GM18870 (cell line): Measurements from ENCODE around the gene PFKFB2.

Experiments
- ATAC-seq: cut with Tn5 transposase; IDR thresholded peaks from one replicate; pipeline ENCODE4 v1.9.1; 2021; ENCODE audit warnings: moderate library complexity; ENCODE audit not compliant: unreplicated experiment

PFKFB2 gene

GRCh38 chr1:207088161-207088560 is 35.1 kb downstream of the PFKFB2 start:
- ATAC-seq: no peak

DNA sequence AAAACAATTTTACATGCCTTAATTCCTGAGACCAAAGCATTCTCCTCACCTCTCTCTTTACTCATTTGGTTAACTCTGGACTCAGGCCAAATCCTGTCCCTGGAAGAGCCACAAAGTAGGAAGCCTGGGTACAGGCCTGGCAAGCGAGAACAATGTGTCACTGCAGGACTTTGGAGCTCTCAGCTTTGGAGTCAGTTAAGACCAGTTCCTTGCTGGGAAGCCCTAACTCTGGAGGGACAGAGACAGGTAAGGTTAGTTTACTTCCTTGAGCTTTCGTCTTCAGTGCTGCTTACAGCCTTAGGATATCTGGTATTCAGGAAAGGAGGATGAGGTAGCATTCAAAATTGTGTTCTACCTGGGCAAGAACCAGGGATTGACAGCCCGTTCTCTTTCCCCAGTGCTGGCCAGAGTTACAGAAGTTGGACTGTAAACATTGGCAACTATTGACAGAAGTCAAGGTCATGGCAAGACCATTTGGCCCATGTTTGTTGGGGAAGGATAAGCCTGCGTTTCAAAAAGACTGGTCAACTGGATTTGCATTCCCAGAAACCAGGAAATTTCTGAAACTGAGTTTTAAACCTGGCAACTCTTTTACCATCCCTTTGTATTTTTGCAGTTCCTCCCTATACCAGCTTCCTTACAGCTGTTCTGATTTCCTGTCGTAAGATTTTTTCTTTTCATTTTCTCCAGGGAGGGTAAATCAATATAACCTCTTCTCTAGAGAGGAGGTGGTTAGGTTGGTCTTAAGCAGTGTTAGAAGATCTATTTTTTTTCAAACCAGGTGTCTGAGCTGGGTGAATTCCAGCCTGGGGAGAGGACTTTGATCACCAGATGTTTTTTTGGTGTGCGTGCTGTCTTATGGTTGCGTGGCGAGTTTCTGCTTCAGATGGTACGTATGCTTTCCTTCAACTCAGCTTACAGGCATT is 35.9 kb downstream of the PFKFB2 start, which contains the start of gene C4BPB:
Gene C4BPB (plus strand): TSS at position 160 of the 926 bp plus-strand sequence. CDS start 672 bp downstream, at position 832.
- ATAC-seq: peak; percentile 56

DNA sequence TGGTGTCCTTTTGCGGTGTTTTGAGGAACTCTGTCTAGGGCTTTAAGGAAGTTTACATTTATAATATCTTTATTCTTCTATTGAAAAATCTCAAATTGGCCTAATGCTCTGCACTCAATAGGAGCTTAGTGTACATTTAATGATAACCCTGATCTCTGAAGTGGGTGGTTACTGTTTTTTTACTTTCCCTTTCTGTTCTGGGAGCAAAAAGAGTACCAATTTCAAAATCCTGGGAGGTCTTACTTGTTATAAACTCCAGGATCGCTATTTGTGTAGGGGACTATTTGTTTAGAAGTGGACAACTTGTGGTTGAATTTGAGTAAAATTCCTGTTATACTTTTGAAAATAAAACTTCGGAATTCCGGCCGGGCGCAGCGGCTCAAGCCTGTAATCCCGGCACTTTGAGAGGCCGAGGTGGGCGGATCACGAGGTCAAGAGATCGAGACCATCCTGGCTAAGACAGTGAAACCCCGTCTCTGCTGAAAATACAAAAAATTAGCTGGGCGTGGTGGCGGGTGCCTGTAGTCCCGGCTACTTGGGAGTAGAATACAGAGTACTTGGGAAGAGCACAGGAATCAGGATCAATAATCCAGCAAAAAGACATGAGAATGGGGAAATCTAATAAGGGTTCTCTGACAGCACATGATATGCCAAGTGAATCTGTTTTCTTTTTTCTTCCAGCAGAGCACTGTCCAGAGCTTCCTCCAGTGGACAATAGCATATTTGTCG is 36.7 kb downstream of the PFKFB2 start:
- ATAC-seq: no peak

DNA sequence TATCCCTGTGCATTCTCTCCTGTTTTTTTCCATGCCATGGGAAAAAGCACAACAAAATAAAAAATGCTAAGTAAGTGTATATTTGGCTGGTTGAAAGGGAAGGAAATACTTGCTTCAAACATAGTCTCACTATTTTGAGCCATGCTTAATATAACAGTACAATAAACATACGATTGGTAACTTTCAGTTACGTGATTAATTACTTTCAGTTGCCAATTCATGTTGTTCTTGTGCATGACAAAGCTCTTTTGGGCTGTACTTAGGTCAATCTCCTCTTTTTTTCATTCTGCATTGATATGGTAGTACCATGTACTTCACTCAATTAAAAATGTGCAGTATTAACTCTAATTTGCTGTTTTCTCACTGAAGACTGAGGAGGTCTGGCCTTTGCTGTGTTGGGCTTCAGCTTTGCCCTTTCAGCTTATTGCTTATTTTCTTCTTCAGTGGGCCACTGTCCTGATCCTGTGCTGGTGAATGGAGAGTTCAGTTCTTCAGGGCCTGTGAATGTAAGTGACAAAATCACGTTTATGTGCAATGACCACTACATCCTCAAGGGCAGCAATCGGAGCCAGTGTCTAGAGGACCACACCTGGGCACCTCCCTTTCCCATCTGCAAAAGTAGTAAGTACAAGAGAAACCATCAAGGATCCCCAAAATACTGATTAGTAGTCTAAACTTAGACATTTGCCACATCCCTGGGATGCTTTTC is 38.3 kb downstream of the PFKFB2 start:
- no peak for ATAC-seq

GRCh38 chr1:207093944-207094343 is 40.9 kb downstream of the PFKFB2 start:
- ATAC-seq: no peak

GRCh38 chr1:207097871-207098324 is 44.8 kb downstream of the PFKFB2 start:
- peak; percentile 85 for ATAC-seq

GRCh38 chr1:207101720-207102119 is 48.6 kb downstream of the PFKFB2 start:
- no peak for ATAC-seq

GRCh38 chr1:207102146-207102545 is 49.1 kb downstream of the PFKFB2 start:
- no peak for ATAC-seq

- ATAC-seq: no peak
These were observed 49.6 kb downstream of the PFKFB2 start for GRCh38 chr1:207102659-207103058.

DNA sequence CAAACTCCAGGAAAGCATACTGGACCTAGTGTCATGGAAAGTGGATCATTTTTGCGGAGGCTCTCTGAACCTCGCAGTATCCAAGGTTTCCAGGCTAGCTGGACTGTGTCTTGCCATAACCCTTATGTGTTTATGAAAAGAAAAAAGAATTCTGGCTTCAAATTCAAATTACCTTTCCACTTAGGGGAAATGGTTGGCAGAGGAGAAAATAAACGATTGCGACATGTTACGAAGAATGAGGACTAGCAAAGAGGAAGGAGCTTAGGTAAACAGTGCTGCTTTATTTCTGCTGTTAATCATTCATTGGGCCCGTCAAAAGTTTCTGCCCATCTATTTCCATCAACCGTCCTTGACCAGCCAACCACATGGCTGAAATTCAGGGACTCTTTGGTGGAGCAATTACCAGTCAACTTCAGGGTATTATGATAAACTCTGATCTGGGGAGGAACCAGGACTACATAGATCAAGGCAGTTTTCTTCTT is 50.9 kb downstream of the PFKFB2 start, which contains the start of gene C4BPA:
Gene C4BPA (plus strand): TSS at position 342 of the 482 bp plus-strand sequence. CDS start 8,793 bp downstream, outside the sequence.
- ATAC-seq: no peak

DNA sequence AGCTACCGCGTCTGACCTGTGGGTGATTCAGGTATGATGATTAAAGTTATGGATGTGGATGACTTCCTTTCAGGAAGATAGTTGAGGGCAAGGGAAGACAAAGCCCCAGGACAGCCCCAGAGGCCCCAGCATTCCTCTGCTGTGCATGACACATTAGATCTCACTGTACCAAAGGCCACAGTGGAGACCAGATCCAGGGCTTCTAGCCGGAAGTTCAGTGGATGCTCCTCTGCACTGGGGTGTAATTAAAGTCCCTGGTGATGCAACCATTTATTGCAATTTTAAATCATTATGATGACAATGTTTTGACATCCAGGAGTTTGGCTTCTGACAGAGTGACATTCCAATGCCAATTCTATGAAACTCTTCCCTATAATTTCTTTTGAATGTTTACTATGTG is 55.9 kb downstream of the PFKFB2 start:
- no peak for ATAC-seq

- no peak for ATAC-seq
These were observed 59.7 kb downstream of the PFKFB2 start for GRCh38 chr1:207112616-207113296.

DNA sequence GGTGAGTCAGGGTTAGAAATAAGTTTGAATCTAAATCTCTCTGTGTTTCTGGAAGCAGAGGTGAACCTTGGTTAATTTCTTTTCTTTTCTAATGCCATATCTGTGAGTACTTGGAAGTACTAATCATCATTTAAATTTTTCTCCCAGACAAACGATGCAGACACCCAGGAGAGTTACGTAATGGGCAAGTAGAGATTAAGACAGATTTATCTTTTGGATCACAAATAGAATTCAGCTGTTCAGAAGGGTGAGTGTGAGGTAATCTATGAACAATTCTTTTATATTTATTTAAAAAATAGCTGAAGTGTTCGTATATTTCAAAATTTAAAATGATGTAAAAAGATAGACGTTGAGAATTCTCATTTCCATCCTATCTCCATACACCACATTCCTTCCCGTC is 62.2 kb downstream of the PFKFB2 start:
- no peak for ATAC-seq

DNA sequence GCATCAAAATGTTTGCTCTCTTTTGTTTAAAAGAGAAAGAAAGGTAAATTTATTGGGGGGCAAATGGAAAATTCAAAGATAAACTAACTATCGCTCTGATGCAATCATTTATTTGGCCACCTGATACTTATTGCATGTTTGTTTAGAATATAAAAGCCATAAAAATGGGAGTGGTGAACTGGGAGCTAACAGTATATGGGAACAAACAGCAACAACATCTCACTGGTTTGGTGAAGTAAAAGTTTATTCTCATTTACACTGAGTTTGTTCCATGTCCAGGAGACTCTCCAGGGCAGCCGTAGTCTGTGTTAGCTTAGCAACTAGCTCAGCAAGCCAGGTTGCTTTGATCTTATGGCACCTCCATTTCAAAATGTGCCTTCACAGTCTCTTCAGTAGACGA is 71.3 kb downstream of the PFKFB2 start:
- ATAC-seq: no peak

- no peak for ATAC-seq
These were observed 75.4 kb downstream of the PFKFB2 start for GRCh38 chr1:207128336-207128921.

DNA sequence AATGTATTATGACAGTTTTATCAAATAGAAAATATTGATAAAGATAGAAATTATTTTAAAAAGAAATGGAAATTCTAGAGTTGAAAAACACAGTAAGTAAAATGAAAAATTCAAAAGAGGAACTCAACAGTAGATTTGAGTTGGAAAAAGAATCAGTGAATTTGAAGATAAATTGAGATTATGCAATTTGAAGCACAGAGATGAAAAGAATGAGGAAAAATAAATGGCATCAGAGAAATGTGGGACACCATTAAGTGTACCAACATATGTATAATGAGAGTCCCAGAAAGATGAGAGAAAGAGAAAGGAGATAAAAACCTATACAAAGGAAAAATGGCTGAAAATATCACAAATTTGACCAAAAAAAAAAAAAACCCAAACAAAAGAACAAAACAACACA is 76.0 kb downstream of the PFKFB2 start:
- no peak for ATAC-seq
